HepG2 (cell line): ENCODE measurements around the gene KLF7. TPM values are rescaled to one million over a fixed set of nuclear protein-coding genes. Genes with fewer than 3 reads are reported as not detected.

Experiments used
- ARID2 ChIP-seq: sonication (generic); formaldehyde crosslinking; IDR thresholded peaks from 2 replicates; pipeline ENCODE4 v1.8.1; 2022; ENCODE audit warnings: mild to moderate bottlenecking, missing genetic modification reagents, borderline replicate concordance
- GATAD2A ChIP-seq: IDR thresholded peaks from 2 replicates; pipeline ENCODE4 v1.6.1; 2016
- HNF4G ChIP-seq, 2 experiments: sonication (generic) in 1 of 2; formaldehyde crosslinking in 1 of 2; IDR thresholded peaks; 2 replicates each; pipeline versions ENCODE4 v1.4.0 to v1.6.1; 2011 to 2020; ENCODE audit warnings: borderline replicate concordance in 2 of 2, low read depth in 2 of 2, mild to moderate bottlenecking in 2 of 2, low read length in 1 of 2, missing genetic modification reagents in 1 of 2, moderate library complexity in 1 of 2
- HOXA7 ChIP-seq: sonication (generic); formaldehyde crosslinking; IDR thresholded peaks from 2 replicates; pipeline ENCODE4 v1.8.1; 2022; ENCODE audit warnings: mild to moderate bottlenecking, missing genetic modification reagents, moderate library complexity
- IRF1 ChIP-seq: sonication (generic); formaldehyde crosslinking; IDR thresholded peaks from 2 replicates; pipeline ENCODE4 v1.4.0; 2020; ENCODE audit warnings: low read depth, mild to moderate bottlenecking, missing genetic modification reagents
- JARID2 ChIP-seq: sonication (generic); formaldehyde crosslinking; IDR thresholded peaks from 2 replicates; pipeline ENCODE4 v1.8.1; 2023; ENCODE audit warnings: missing genetic modification reagents, inconsistent platforms; ENCODE audit not compliant: insufficient replicate concordance
- KLF13 ChIP-seq: sonication (generic); formaldehyde crosslinking; IDR thresholded peaks from 2 replicates; pipeline ENCODE4 v1.4.0; 2020; ENCODE audit warnings: mild to moderate bottlenecking, missing genetic modification reagents
- KMT2A ChIP-seq: sonication (generic); formaldehyde crosslinking; IDR thresholded peaks from 2 replicates; pipeline ENCODE4 v1.4.0; 2020; ENCODE audit warnings: missing genetic modification reagents
- POLR2A ChIP-seq, 2 experiments: IDR thresholded peaks; 2 replicates each; pipeline ENCODE4 v1.6.1; 2011; ENCODE audit warnings: low read depth in 2 of 2, low read length in 2 of 2, mild to moderate bottlenecking in 1 of 2, moderate library complexity in 1 of 2; ENCODE audit not compliant: insufficient read depth in 1 of 2
- POLR2AphosphoS2 ChIP-seq: IDR thresholded peaks from 2 replicates; pipeline ENCODE4 v1.6.1; 2011; ENCODE audit warnings: low read depth, low read length, improper control_type of control experiment
- RAD21 ChIP-seq: fragments of 450-650 bp; formaldehyde crosslinking; IDR thresholded peaks from 2 replicates; pipeline ENCODE4 v1.5.0; 2020; ENCODE audit warnings: mild to moderate bottlenecking
- RBFOX2 ChIP-seq: fragments of 200-400 bp; formaldehyde crosslinking; IDR thresholded peaks from 2 replicates; pipeline ENCODE4 v1.6.1; 2017; ENCODE audit warnings: low read depth, mild to moderate bottlenecking, low read length
- RXRA ChIP-seq: sonication (generic); formaldehyde crosslinking; IDR thresholded peaks from 2 replicates; pipeline ENCODE4 v1.5.1; 2020; ENCODE audit warnings: missing genetic modification reagents
- SIX4 ChIP-seq: sonication (generic); formaldehyde crosslinking; IDR thresholded peaks from 2 replicates; pipeline ENCODE4 v1.4.0; 2020; ENCODE audit warnings: missing genetic modification reagents
- SMAD1 ChIP-seq: sonication (generic); formaldehyde crosslinking; IDR thresholded peaks from 2 replicates; pipeline ENCODE4 v1.4.0; 2020; ENCODE audit warnings: missing genetic modification reagents, low read depth, mild to moderate bottlenecking, borderline replicate concordance
- SMARCC2 ChIP-seq: fragments of 450-650 bp; IDR thresholded peaks from 2 replicates; pipeline ENCODE4 v1.6.1; 2017; ENCODE audit warnings: antibody characterized with exemption, mild to moderate bottlenecking
- SNAI1 ChIP-seq: sonication (generic); formaldehyde crosslinking; IDR thresholded peaks from 2 replicates; pipeline ENCODE4 v1.5.0; 2020; ENCODE audit warnings: mild to moderate bottlenecking, missing genetic modification reagents, borderline replicate concordance
- TOPORS ChIP-seq: sonication (generic); formaldehyde crosslinking; IDR thresholded peaks from 2 replicates; pipeline ENCODE4 v1.8.0; 2023; ENCODE audit warnings: mild to moderate bottlenecking, missing genetic modification reagents
- YY1 ChIP-seq: IDR thresholded peaks from 2 replicates; pipeline ENCODE4 v1.6.1; 2011; ENCODE audit warnings: low read length, low read depth, moderate library complexity, mild to moderate bottlenecking; ENCODE audit not compliant: insufficient read depth, insufficient replicate concordance
- ZNF101 ChIP-seq: sonication (generic); formaldehyde crosslinking; IDR thresholded peaks from 2 replicates; pipeline ENCODE4 v1.4.0; 2020; ENCODE audit warnings: mild to moderate bottlenecking, low read depth, missing genetic modification reagents, borderline replicate concordance
- ZNF264 ChIP-seq: sonication (generic); formaldehyde crosslinking; IDR thresholded peaks from 2 replicates; pipeline ENCODE4 v1.4.0; 2020; ENCODE audit warnings: missing genetic modification reagents
- ZNF274 ChIP-seq: sonication (generic); formaldehyde crosslinking; IDR thresholded peaks from 2 replicates; pipeline ENCODE4 v1.5.1; 2020; ENCODE audit warnings: mild to moderate bottlenecking, missing genetic modification reagents
- ZNF34 ChIP-seq: sonication (generic); formaldehyde crosslinking; IDR thresholded peaks from 2 replicates; pipeline ENCODE4 v1.4.0; 2020; ENCODE audit warnings: mild to moderate bottlenecking, missing genetic modification reagents, borderline replicate concordance
- ZNF496 ChIP-seq: sonication (generic); formaldehyde crosslinking; IDR thresholded peaks from 2 replicates; pipeline ENCODE4 v1.8.1; 2023; ENCODE audit warnings: mild to moderate bottlenecking, moderate library complexity, missing genetic modification reagents; ENCODE audit not compliant: insufficient replicate concordance
- ZNF704 ChIP-seq: sonication (generic); formaldehyde crosslinking; IDR thresholded peaks from 2 replicates; pipeline ENCODE4 v1.8.1; 2023; ENCODE audit warnings: mild to moderate bottlenecking, inconsistent platforms, moderate library complexity, missing genetic modification reagents, borderline replicate concordance
- ZNF749 ChIP-seq: sonication (generic); formaldehyde crosslinking; IDR thresholded peaks from 2 replicates; pipeline ENCODE4 v1.8.0; 2022; ENCODE audit warnings: mild to moderate bottlenecking, missing genetic modification reagents, moderate library complexity, borderline replicate concordance
- ZNF75D ChIP-seq: sonication (generic); formaldehyde crosslinking; IDR thresholded peaks from 2 replicates; pipeline ENCODE4 v1.8.1; 2023; ENCODE audit warnings: missing genetic modification reagents, mild to moderate bottlenecking, borderline replicate concordance
- ZNF772 ChIP-seq: sonication (generic); formaldehyde crosslinking; IDR thresholded peaks from 2 replicates; pipeline ENCODE4 v1.5.0; 2020; ENCODE audit warnings: mild to moderate bottlenecking, missing genetic modification reagents
- ZSCAN30 ChIP-seq: sonication (generic); formaldehyde crosslinking; IDR thresholded peaks from 2 replicates; pipeline ENCODE4 v1.5.0; 2020; ENCODE audit warnings: mild to moderate bottlenecking, missing genetic modification reagents
- polyA plus RNA-seq, 8 experiments: library from polyadenylated mRNA; depleted of rRNA in 3 of 8; stranded (reverse) in 7 of 8; unstranded in 1 of 8; fragments of >200 nt; fragmentation: Illumina TruSeq in 4 of 8; extraction: Trizol in 4 of 8; gene quantifications; 2 replicates each; pipeline versions ENCODE4 v1.2.1 to v1.2.3, GENCODE V29; 2011 to 2016; ENCODE audit warnings: low read depth in 4 of 8, missing spikeins in 1 of 8, mixed read lengths in 1 of 8; ENCODE audit not compliant: insufficient read depth in 1 of 8
- total RNA-seq, 5 experiments: library from RNA; depleted of rRNA; stranded (reverse); fragments of >200 nt; fragmentation: Illumina TruSeq; extraction: Trizol; gene quantifications; 2 replicates each; pipeline ENCODE4 v1.2.3, GENCODE V29; 2016; ENCODE audit warnings: low read depth in 1 of 5
- TF ChIP-seq, protein P1 (sequence below): IDR thresholded peaks from 2 replicates; pipeline ENCODE4 v1.6.1; 2012; ENCODE audit warnings: inconsistent platforms

The KLF7 gene
- total and polyA plus RNA-seq, 2 of the 13 experiments (the other 11 are each of a cell fraction or from before 2014, with no cell fraction given): 2.6 to 5.4 TPM

GRCh38 chr2:207166349-207167098, 776 bp upstream of the KLF7 start (continued):
- TF ChIP-seq TOPORS (peak; percentile 52; the same call in 1 of the 2 replicates), ZNF101 (no peak), ZNF264 (no peak), HNF4G (IDR thresholded peaks at IDR 0.05; ENCODE audit: borderline replicate concordance, low read depth, low read length) (peak; percentile 3; the same call in 1 of the 2 replicates), HNF4G (CRISPR knock-in tag; IDR thresholded peaks at IDR 0.05; ENCODE audit: borderline replicate concordance, low read depth) (no peak), ZNF274 (CRISPR knock-in tag) (no peak), ZNF34 (CRISPR knock-in tag) (no peak), SMARCC2 (no peak), YY1 (peak; percentile 62), RBFOX2 (peak; percentile 94), ARID2 (CRISPR knock-in tag) (no peak), KLF13 (no peak), RAD21 (CRISPR knock-in tag) (peak; percentile 75), GATAD2A (CRISPR knock-in tag) (no peak), HOXA7 (CRISPR knock-in tag) (no peak), POLR2A (IDR thresholded peaks at IDR 0.05; ENCODE audit: insufficient read depth in 1 of 2, low read depth in 2 of 2, low read length in 2 of 2) (peak; percentile 91 to 92), JARID2 (CRISPR knock-in tag) (no peak), ZNF704 (CRISPR knock-in tag) (peak; percentile 92; the same call in 1 of the 2 replicates), ZNF749 (CRISPR knock-in tag) (no peak), SNAI1 (CRISPR knock-in tag) (no peak), POLR2AphosphoS2 (peak; percentile 89; the same call in 1 of the 2 replicates), ZSCAN30 (CRISPR knock-in tag) (no peak), SMAD1 (CRISPR knock-in tag) (0 out of 2 replicates have a peak, but pooled peaks have one; percentile 71), ZNF75D (CRISPR knock-in tag) (no peak), ZNF496 (no peak), KMT2A (CRISPR knock-in tag) (peak; percentile 26; the same call in 1 of the 2 replicates), ZNF772 (no peak), IRF1 (CRISPR knock-in tag) (no peak), RXRA (no peak), SIX4 (CRISPR knock-in tag) (no peak)
- TF ChIP-seq, protein P1, sequence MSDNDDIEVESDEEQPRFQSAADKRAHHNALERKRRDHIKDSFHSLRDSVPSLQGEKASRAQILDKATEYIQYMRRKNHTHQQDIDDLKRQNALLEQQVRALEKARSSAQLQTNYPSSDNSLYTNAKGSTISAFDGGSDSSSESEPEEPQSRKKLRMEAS: peak; percentile 70
